GM12878 (cell line): ENCODE measurements around the gene EFHD2. TPM values are rescaled to one million over a fixed set of nuclear protein-coding genes. Genes with fewer than 3 reads are reported as not detected.

Source experiments
- ATAC-seq: fragments of 200-7000 bp; cut with Tn5 transposase; 3 replicates; pipeline ENCODE4 v1.9.1; 2020; ENCODE audit warnings: mild to moderate bottlenecking, moderate library complexity
- BruUV-seq: library from RNA; stranded (reverse); fragments of 400-500 nt; replicated peaks from 2 replicates; lab custom pipeline; 2021; lab: Mats Ljungman, UMichigan
- CTCF ChIA-PET: fragments of 300-600 bp; sonication (Branson Sonifier 250); formaldehyde crosslinking; extraction: SDS; loops from one replicate; lab custom pipeline; 2021; ENCODE audit warnings: inconsistent platforms; lab: Yijun Ruan, JAX
- POLR2A ChIA-PET: fragments of 350-600 bp; formaldehyde crosslinking; extraction: SDS; loops from one replicate; lab custom pipeline; 2021; ENCODE audit warnings: inconsistent platforms; lab: Charles Lee
- RAD21 ChIA-PET: fragments of 300-600 bp; sonication (Branson Sonifier 250); formaldehyde crosslinking; loops from one replicate; lab custom pipeline; 2023; ENCODE audit warnings: antibody characterized with exemption; ENCODE audit not compliant: unreplicated experiment; lab: Charles Lee
- SMC1A ChIA-PET: fragments of 300-600 bp; sonication (Branson Sonifier 250); formaldehyde crosslinking; loops from one replicate; lab custom pipeline; 2023; ENCODE audit not compliant: unreplicated experiment, uncharacterized antibody; lab: Charles Lee
- DNase-seq: peaks from one replicate; pipeline ENCODE4 v3.0.0-alpha.2; 2011; ENCODE audit warnings: low read depth, low spot score
- FAIRE-seq: peaks from 3 replicates; lab custom pipeline; 2011; peaks lifted over from hg19 to GRCh38; lab: Jason Lieb, UNC
- H2AFZ ChIP-seq: 2 replicates; pipeline ENCODE4 v1.6.0; 2011; ENCODE audit warnings: low read depth, low read length, control low read depth; ENCODE audit not compliant: control insufficient read depth
- H3K27ac ChIP-seq: 2 replicates; pipeline ENCODE4 v1.5.1; 2011; ENCODE audit warnings: control low read depth; ENCODE audit not compliant: control insufficient read depth, insufficient read depth
- H3K27me3 ChIP-seq, 2 experiments: replicated peaks in 1 of 2; 2 replicates each; pipeline versions ENCODE4 v1.6.0 to v1.6.1; 2011; ENCODE audit warnings: low read length in 1 of 2; ENCODE audit not compliant: control insufficient read depth in 2 of 2, insufficient read depth in 2 of 2
- H3K36me3 ChIP-seq, 2 experiments: 2 replicates each; pipeline ENCODE4 v1.5.1; 2011; ENCODE audit warnings: low read length in 1 of 2; ENCODE audit not compliant: control insufficient read depth in 2 of 2, insufficient read depth in 2 of 2
- H3K4me1 ChIP-seq: 2 replicates; pipeline ENCODE4 v1.6.1; 2011; ENCODE audit warnings: mild to moderate bottlenecking, low read length, moderate library complexity, mixed read lengths; ENCODE audit not compliant: control insufficient read depth, insufficient read depth
- H3K4me2 ChIP-seq: 2 replicates; pipeline ENCODE4 v1.6.0; 2011; ENCODE audit warnings: control low read depth; ENCODE audit not compliant: control insufficient read depth, insufficient read depth
- H3K4me3 ChIP-seq: fragments of 200-600 bp; sonication (generic); 2 replicates; pipeline ENCODE4 v1.5.1; 2016
- H3K79me2 ChIP-seq: 2 replicates; pipeline ENCODE4 v1.6.0; 2011; ENCODE audit warnings: low read length; ENCODE audit not compliant: control insufficient read depth, insufficient read depth
- H3K9ac ChIP-seq: 2 replicates; pipeline ENCODE4 v1.8.0; 2011; ENCODE audit warnings: low read length, control low read depth, mixed read lengths; ENCODE audit not compliant: control insufficient read depth, insufficient read depth
- H3K9me3 ChIP-seq: replicated peaks from 3 replicates; pipeline ENCODE4 v1.5.1; 2011; ENCODE audit warnings: mild to moderate bottlenecking, low read length; ENCODE audit not compliant: control insufficient read depth, insufficient read depth
- H4K20me1 ChIP-seq: 2 replicates; pipeline ENCODE4 v1.6.0; 2011; ENCODE audit not compliant: control insufficient read depth, insufficient read depth
- ATF3 ChIP-seq: IDR thresholded peaks from 2 replicates; pipeline ENCODE4 v1.6.1; 2011; ENCODE audit warnings: low read depth, mild to moderate bottlenecking, low read length, moderate library complexity, borderline replicate concordance; ENCODE audit errors: extremely low read depth
- CREM ChIP-seq: IDR thresholded peaks from 2 replicates; pipeline ENCODE4 v1.6.1; 2014; ENCODE audit warnings: antibody characterized with exemption, low read depth
- NFYA ChIP-seq: IDR thresholded peaks from 2 replicates; pipeline ENCODE4 v1.6.1; 2011; ENCODE audit warnings: low read depth, mild to moderate bottlenecking, low read length, improper control_type of control experiment, borderline replicate concordance
- NR2F1 ChIP-seq: fragments of 450-650 bp; conservative IDR thresholded peaks from 2 replicates; pipeline ENCODE4 v1.6.1; 2017; ENCODE audit warnings: mild to moderate bottlenecking
- RUNX3 ChIP-seq: IDR thresholded peaks from 2 replicates; pipeline ENCODE4 v1.6.1; 2012; ENCODE audit warnings: low read length, inconsistent platforms
- SP1 ChIP-seq: IDR thresholded peaks from one replicate; pipeline ENCODE4 v1.6.1; 2011; ENCODE audit warnings: low read depth, low read length
- SREBF1 ChIP-seq: IDR thresholded peaks from 2 replicates; pipeline ENCODE4 v1.6.1; 2012; ENCODE audit warnings: mild to moderate bottlenecking, low read length
- STAT1 ChIP-seq: fragments of 450-650 bp; conservative IDR thresholded peaks from 2 replicates; pipeline ENCODE4 v1.6.1; 2014; ENCODE audit warnings: antibody characterized with exemption, mild to moderate bottlenecking
- TAF1 ChIP-seq: IDR thresholded peaks from 2 replicates; pipeline ENCODE4 v1.6.1; 2011; ENCODE audit warnings: mild to moderate bottlenecking, low read depth, low read length, borderline replicate concordance
- ZBED1 ChIP-seq: IDR thresholded peaks from 2 replicates; pipeline ENCODE4 v1.6.1; 2016; ENCODE audit warnings: borderline replicate concordance
- ZNF217 ChIP-seq: fragments of 450-650 bp; IDR thresholded peaks from 2 replicates; pipeline ENCODE4 v1.6.1; 2017; ENCODE audit warnings: antibody characterized with exemption, mild to moderate bottlenecking
- ZNF274 ChIP-seq: IDR thresholded peaks from one replicate; pipeline ENCODE4 v1.8.0; 2011; ENCODE audit not compliant: insufficient read length, insufficient read depth
- ZNF384 ChIP-seq: IDR thresholded peaks from 2 replicates; pipeline ENCODE4 v1.6.1; 2012; ENCODE audit warnings: low read depth, mild to moderate bottlenecking, low read length, improper control_type of control experiment, borderline replicate concordance
- WGBS: methylation state at CpG from one replicate; pipeline ENCODE4 v1.1.6; 2016; ENCODE audit warnings: low lambda C conversion rate; ENCODE audit not compliant: insufficient replicate concordance, insufficient coverage; ENCODE audit errors: missing lambda C conversion rate; 5-methylcytosine and 5-hydroxymethylcytosine counted together
- in situ Hi-C: fragments of 300-500 bp; cut with MboI; formaldehyde crosslinking; loops from 9 replicates; pipeline ENCODE4 v1.14.3; 2018; ENCODE audit warnings: mixed read lengths
- intact Hi-C: fragments of 100-400 bp; cut with micrococcal nuclease; formaldehyde crosslinking; loops from one replicate; pipeline ENCODE4 v1.14.2; 2022; ENCODE audit not compliant: unreplicated experiment
- polyA plus RNA-seq, 11 experiments: library from polyadenylated mRNA; depleted of rRNA in 4 of 11; unstranded in 6 of 11; stranded (reverse) in 5 of 11; fragments of >200 nt; fragmentation: Nextera tagmentation in 4 of 11; fragmentation: Illumina TruSeq in 1 of 11; extraction: Ambion mirVana in 4 of 11; extraction: Trizol in 1 of 11; gene quantifications; 1 replicate in 1 of 11; 2 replicates in 10 of 11; pipeline versions ENCODE4 v1.2.1 to v1.2.3, GENCODE V29; 2011 to 2016; ENCODE audit warnings: inconsistent platforms in 2 of 11, missing spikeins in 2 of 11, low read depth in 1 of 11
- total RNA-seq, 4 experiments: library from RNA; depleted of rRNA in 3 of 4; stranded (reverse); fragments of >200 nt in 3 of 4; fragmentation: Illumina TruSeq in 1 of 4; extraction: Trizol in 1 of 4; gene quantifications; 2 replicates each; pipeline versions ENCODE4 v1.2.1 to v1.2.3, GENCODE V29; 2013 to 2021
- TF ChIP-seq, protein P1 (sequence below): fragments of 450-650 bp; IDR thresholded peaks from 2 replicates; pipeline ENCODE4 v1.6.1; 2017; ENCODE audit warnings: mild to moderate bottlenecking
- TF ChIP-seq, protein P2 (sequence below): fragments of 450-650 bp; IDR thresholded peaks from 2 replicates; pipeline ENCODE4 v1.6.1; 2016; ENCODE audit warnings: mild to moderate bottlenecking
- TF ChIP-seq, protein P3 (sequence below): fragments of 150-350 bp; IDR thresholded peaks from 2 replicates; pipeline ENCODE4 v1.6.1; 2016; ENCODE audit warnings: low read depth, low read length

The EFHD2 gene
- total and polyA plus RNA-seq, 10 of the 15 experiments (the other 5 are each of a cell fraction or from before 2014, with no cell fraction given) = 4.0 to 114 (median 66.1) TPM

GRCh38 chr1:15371610-15372545 is 37.8 kb upstream of the EFHD2 start (continued):
- TF ChIP-seq, protein P1, sequence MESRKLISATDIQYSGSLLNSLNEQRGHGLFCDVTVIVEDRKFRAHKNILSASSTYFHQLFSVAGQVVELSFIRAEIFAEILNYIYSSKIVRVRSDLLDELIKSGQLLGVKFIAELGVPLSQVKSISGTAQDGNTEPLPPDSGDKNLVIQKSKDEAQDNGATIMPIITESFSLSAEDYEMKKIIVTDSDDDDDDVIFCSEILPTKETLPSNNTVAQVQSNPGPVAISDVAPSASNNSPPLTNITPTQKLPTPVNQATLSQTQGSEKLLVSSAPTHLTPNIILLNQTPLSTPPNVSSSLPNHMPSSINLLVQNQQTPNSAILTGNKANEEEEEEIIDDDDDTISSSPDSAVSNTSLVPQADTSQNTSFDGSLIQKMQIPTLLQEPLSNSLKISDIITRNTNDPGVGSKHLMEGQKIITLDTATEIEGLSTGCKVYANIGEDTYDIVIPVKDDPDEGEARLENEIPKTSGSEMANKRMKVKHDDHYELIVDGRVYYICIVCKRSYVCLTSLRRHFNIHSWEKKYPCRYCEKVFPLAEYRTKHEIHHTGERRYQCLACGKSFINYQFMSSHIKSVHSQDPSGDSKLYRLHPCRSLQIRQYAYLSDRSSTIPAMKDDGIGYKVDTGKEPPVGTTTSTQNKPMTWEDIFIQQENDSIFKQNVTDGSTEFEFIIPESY = no peak
- TF ChIP-seq ATF3 (no peak), STAT1 (no peak), NFYA (no peak), RUNX3 (no peak), SP1 (no peak), ZNF274 (no peak), TAF1 (no peak)

GRCh38 chr1:15378729-15379128 is 31.0 kb upstream of the EFHD2 start:
- Histone ChIP-seq H3K79me2 (no peaks in the 10 kb centered on the region), H3K9me3 (no peaks in the 10 kb centered on the region), H2AFZ (no peak overlapping the region), H3K4me2 (no peak overlapping the region), H3K27ac (no peak overlapping the region), H3K27me3 (no peaks in the 10 kb centered on the region; a peak in 1 of 4 replicates), H3K4me3 (no peak overlapping the region), H3K9ac (no peak overlapping the region), H3K4me1 (no peaks in the 10 kb centered on the region), H3K36me3 (no peaks in the 10 kb centered on the region), H4K20me1 (no peaks in the 10 kb centered on the region)
- in situ Hi-C loops = no loop called here
- RAD21 ChIA-PET = no interaction called here
- DNase-seq (no peak), FAIRE-seq (no peak), ATAC-seq (no peak)
- POLR2A ChIA-PET = no interaction called here
- intact Hi-C loops = no loop called here
- WGBS = 27% methylated on average over 8 of the region's 8 CpGs
- SMC1A ChIA-PET = no interaction called here
- CTCF ChIA-PET = no interaction called here
- BruUV-seq = no TSS peak
- TF ChIP-seq SREBF1 (no peak), ZNF217 (no peak), ZBED1 (no peak), ZNF384 (no peak), CREM (no peak), NR2F1 (no peak)
- TF ChIP-seq, protein P2, sequence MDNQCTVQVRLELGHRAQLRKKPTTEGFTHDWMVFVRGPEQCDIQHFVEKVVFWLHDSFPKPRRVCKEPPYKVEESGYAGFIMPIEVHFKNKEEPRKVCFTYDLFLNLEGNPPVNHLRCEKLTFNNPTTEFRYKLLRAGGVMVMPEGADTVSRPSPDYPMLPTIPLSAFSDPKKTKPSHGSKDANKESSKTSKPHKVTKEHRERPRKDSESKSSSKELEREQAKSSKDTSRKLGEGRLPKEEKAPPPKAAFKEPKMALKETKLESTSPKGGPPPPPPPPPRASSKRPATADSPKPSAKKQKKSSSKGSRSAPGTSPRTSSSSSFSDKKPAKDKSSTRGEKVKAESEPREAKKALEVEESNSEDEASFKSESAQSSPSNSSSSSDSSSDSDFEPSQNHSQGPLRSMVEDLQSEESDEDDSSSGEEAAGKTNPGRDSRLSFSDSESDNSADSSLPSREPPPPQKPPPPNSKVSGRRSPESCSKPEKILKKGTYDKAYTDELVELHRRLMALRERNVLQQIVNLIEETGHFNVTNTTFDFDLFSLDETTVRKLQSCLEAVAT = no peak
- TF ChIP-seq, protein P3, sequence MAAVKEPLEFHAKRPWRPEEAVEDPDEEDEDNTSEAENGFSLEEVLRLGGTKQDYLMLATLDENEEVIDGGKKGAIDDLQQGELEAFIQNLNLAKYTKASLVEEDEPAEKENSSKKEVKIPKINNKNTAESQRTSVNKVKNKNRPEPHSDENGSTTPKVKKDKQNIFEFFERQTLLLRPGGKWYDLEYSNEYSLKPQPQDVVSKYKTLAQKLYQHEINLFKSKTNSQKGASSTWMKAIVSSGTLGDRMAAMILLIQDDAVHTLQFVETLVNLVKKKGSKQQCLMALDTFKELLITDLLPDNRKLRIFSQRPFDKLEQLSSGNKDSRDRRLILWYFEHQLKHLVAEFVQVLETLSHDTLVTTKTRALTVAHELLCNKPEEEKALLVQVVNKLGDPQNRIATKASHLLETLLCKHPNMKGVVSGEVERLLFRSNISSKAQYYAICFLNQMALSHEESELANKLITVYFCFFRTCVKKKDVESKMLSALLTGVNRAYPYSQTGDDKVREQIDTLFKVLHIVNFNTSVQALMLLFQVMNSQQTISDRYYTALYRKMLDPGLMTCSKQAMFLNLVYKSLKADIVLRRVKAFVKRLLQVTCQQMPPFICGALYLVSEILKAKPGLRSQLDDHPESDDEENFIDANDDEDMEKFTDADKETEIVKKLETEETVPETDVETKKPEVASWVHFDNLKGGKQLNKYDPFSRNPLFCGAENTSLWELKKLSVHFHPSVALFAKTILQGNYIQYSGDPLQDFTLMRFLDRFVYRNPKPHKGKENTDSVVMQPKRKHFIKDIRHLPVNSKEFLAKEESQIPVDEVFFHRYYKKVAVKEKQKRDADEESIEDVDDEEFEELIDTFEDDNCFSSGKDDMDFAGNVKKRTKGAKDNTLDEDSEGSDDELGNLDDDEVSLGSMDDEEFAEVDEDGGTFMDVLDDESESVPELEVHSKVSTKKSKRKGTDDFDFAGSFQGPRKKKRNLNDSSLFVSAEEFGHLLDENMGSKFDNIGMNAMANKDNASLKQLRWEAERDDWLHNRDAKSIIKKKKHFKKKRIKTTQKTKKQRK = no peak
